Gastroesophageal sphincter (tissue), 4 donors: ENCODE measurements around the gene GEMIN7. TPM values are rescaled to one million over a fixed set of nuclear protein-coding genes. Genes with fewer than 3 reads are reported as not detected.

ENCODE experiments used
- ATAC-seq: fragments of 150-250 bp; one replicate; pipeline ENCODE4 v1.9.1; 2016; ENCODE audit warnings: mild to moderate bottlenecking, moderate library complexity
- H3K27ac ChIP-seq, 4 donors: fragments of 200-600 bp; sonication (generic) in 3 of 4; 1 replicate in 3 of 4; 2 replicates in 1 of 4; pipeline ENCODE4 v1.5.1; 2016 to 2019
- H3K27me3 ChIP-seq: fragments of 200-600 bp; sonication (generic); one replicate; pipeline ENCODE4 v1.5.1; 2019
- H3K36me3 ChIP-seq, 2 donors: fragments of 200-600 bp; sonication (generic); one replicate each; pipeline ENCODE4 v1.5.1; 2019; ENCODE audit warnings: control low read depth in 1 of 2
- H3K4me1 ChIP-seq, 3 donors: fragments of 200-600 bp; sonication (generic); 1 replicate in 2 of 3; 2 replicates in 1 of 3; pipeline ENCODE4 v1.5.1; 2016 to 2019; ENCODE audit warnings: control low read depth in 2 of 3
- H3K4me3 ChIP-seq, 2 donors: fragments of 200-600 bp; sonication (generic); one replicate each; pipeline ENCODE4 v1.5.1; 2019; ENCODE audit warnings: mild to moderate bottlenecking in 1 of 2, moderate library complexity in 1 of 2
- H3K9me3 ChIP-seq, 3 donors: fragments of 200-600 bp; sonication (generic); one replicate each; pipeline ENCODE4 v1.5.1; 2017 to 2019; ENCODE audit warnings: control low read depth in 2 of 3
- EP300 ChIP-seq: sonication (generic); formaldehyde crosslinking; IDR thresholded peaks from one replicate; pipeline ENCODE4 v1.6.1; 2017; ENCODE audit warnings: antibody characterized with exemption, mild to moderate bottlenecking
- POLR2A ChIP-seq, 2 donors: fragments of 450-650 bp; IDR thresholded peaks; one replicate each; pipeline ENCODE4 v1.6.1; 2017; ENCODE audit warnings: antibody characterized with exemption in 2 of 2, mild to moderate bottlenecking in 2 of 2, moderate library complexity in 1 of 2
- POLR2AphosphoS5 ChIP-seq: sonication (generic); formaldehyde crosslinking; IDR thresholded peaks from one replicate; pipeline ENCODE4 v1.6.1; 2017; ENCODE audit warnings: antibody characterized with exemption
- WGBS, 2 donors: methylation state at CpG; one replicate each; pipeline ENCODE4 v1.1.5; 2018; ENCODE audit warnings: low coverage in 1 of 2; 5-methylcytosine and 5-hydroxymethylcytosine counted together
- total RNA-seq, 4 donors: library from RNA; depleted of rRNA; stranded (reverse); fragments of >200 nt; gene quantifications; one replicate each; pipeline ENCODE4 v1.1.0, GENCODE V29; 2016
- TF ChIP-seq, protein P1 (sequence below), 4 experiments: fragments of 200-600 bp in 2 of 4; fragments of 450-650 bp in 2 of 4; sonication (generic) in 1 of 4; IDR thresholded peaks; one replicate each; pipeline ENCODE4 v1.5.1; 2017 to 2019; ENCODE audit warnings: antibody characterized with exemption in 4 of 4, mild to moderate bottlenecking in 2 of 4, moderate library complexity in 2 of 4

Gene GEMIN7
- total RNA-seq, 4 donors from 2014 or later: 6.4 to 17.6 (median 14.8) TPM

DNA sequence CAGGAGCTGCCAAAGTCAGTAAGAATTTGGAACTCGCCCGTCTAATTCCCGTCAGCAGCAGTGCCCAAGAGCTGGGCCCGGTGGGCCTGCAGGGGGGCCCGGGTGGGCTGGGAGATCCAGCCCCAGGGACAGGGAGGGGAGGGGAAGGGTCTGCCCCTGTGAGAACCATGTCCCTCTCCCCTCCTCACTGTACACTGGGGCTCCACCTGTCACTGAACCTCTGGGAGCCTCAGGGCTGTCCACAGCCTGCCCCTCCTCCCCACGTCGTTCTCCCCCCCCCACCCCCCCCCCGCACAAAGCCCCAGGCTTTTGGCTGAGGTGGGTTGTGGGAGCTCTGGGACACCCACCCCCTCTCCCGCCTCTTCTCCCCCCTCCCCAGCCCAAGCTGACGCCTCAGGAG lies 11.0 kb upstream of the GEMIN7 start:
- peaks cover 0 to 92% of the 10 kb centered on the region in 2 donors for H3K36me3 ChIP-seq
- WGBS, 2 donors: no CpG with 5 or more reads among the region's 10 CpGs

DNA sequence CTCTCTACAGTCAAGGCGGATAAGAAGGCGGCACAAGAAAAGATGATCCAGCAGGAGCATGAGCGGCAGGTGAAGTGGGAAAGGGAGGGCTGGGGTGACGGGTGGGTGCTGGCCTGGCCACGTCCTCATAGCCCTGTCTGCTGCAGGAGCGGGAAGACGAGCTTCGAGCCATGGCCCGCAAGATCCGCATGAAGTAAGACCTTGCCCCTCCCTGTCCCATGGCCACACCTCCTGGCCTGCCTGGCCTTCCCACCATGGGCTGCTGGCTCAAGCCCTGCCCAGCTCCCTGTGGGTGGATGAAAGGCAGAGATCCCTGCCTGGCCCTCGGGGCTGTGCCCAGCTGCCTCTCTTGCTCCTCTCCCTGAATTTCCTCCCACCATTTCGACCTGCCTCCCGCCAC lies 10.0 kb upstream of the GEMIN7 start:
- Histone ChIP-seq H3K27ac (no peak overlapping the region), H3K4me3 (no peak overlapping the region), H3K27me3 (no peaks in the 10 kb centered on the region), H3K4me1 (no peaks in the 10 kb centered on the region), H3K9me3 (no peaks in the 10 kb centered on the region), H3K36me3 (peaks cover 0 to 83% of the 10 kb centered on the region in 2 donors)
- TF ChIP-seq EP300: no peak
- TF ChIP-seq POLR2A (IDR thresholded peaks at IDR 0.05): no peak
- TF ChIP-seq, protein P1, sequence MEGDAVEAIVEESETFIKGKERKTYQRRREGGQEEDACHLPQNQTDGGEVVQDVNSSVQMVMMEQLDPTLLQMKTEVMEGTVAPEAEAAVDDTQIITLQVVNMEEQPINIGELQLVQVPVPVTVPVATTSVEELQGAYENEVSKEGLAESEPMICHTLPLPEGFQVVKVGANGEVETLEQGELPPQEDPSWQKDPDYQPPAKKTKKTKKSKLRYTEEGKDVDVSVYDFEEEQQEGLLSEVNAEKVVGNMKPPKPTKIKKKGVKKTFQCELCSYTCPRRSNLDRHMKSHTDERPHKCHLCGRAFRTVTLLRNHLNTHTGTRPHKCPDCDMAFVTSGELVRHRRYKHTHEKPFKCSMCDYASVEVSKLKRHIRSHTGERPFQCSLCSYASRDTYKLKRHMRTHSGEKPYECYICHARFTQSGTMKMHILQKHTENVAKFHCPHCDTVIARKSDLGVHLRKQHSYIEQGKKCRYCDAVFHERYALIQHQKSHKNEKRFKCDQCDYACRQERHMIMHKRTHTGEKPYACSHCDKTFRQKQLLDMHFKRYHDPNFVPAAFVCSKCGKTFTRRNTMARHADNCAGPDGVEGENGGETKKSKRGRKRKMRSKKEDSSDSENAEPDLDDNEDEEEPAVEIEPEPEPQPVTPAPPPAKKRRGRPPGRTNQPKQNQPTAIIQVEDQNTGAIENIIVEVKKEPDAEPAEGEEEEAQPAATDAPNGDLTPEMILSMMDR (IDR thresholded peaks at IDR 0.05): no peak
- TF ChIP-seq POLR2AphosphoS5: no peak
- no peak for ATAC-seq
- WGBS, 2 donors: 40 to 86% methylated on average over 1 to 7 of the region's 13 CpGs

More for the DNA sequence above, 11.0 kb upstream of the GEMIN7 start:
- no peaks in the 10 kb centered on the region for H3K4me1 ChIP-seq
- ATAC-seq: no peak
- H3K27me3 ChIP-seq: no peaks in the 10 kb centered on the region
- no peak overlapping the region for H3K27ac ChIP-seq
- TF ChIP-seq EP300 (no peak), POLR2A (IDR thresholded peaks at IDR 0.05) (no peak), POLR2AphosphoS5 (no peak)
- TF ChIP-seq, protein P1 (IDR thresholded peaks at IDR 0.05): no peak
- no peak overlapping the region for H3K4me3 ChIP-seq
- no peaks in the 10 kb centered on the region for H3K9me3 ChIP-seq

DNA sequence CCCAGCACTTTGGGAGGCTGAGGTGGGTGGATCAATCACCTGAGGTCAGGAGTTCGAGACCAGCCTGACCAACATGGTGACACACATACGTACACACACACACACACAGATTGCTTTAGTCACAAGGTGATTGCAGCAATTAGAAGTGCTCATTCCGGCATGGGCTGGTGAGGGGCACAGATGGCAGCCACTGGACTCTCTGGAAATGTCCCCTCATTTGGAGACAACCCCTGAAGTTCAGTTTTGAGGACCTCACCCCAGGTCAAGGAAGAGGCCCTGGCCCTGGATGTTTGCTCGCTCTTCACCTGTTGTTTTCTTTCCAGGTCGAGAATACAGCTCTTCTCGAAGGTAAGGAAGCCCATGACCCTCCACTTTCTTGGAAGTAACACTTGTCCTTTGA lies 8.8 kb upstream of the GEMIN7 start:
- Histone ChIP-seq H3K9me3 (no peaks in the 10 kb centered on the region), H3K27me3 (no peaks in the 10 kb centered on the region), H3K27ac (no peak overlapping the region), H3K4me1 (peaks cover 0 to 7% (median 0%) of the 10 kb centered on the region in 3 donors), H3K4me3 (no peak overlapping the region), H3K36me3 (peaks cover 0 to 71% of the 10 kb centered on the region in 2 donors)
- TF ChIP-seq, protein P1 (IDR thresholded peaks at IDR 0.05): no peak
- TF ChIP-seq EP300 (no peak), POLR2A (IDR thresholded peaks at IDR 0.05) (no peak), POLR2AphosphoS5 (no peak)
- 78% methylated on average over 4 of the region's 6 CpGs; no CpG with 5 or more reads in 1 of the 2 donors for WGBS, 2 donors
- no peak for ATAC-seq

DNA sequence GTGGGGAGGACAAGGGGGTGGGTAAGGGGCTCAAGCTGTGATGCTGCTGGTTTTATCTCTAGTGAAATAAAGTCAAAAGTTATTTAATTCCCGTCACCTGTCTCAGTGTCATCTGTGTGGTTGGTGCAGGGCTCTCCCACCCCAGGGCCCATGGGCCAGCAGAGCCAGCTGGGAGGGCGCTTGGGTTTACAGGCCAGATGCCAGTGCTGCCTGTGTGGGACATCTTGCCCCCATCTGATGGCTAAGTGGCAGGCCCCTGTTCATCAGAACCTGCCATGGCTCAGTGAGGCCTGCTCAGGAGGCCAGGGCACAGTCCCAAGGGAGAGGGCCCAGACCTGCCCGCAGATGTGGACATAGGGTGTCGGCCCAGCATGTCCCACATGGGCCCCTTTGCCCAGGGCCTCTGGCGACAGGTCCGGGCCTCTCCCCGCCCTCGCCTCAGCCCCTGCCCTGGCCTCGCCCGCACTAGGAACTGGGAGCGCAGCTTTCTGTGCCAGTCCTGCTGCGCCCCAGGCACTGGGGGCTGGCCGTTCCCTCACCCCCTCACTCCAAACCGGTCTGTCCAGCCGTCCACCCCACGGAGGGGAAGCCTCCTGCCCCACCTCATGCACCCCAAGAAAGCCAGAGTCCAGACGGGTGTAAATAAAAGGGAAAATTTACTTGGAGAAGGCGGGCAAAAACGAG lies 8.1 kb upstream of the GEMIN7 start:
- Histone ChIP-seq H3K36me3 (peaks cover 0 to 63% of the 10 kb centered on the region in 2 donors), H3K4me1 (peaks cover 0 to 15% (median 2%) of the 10 kb centered on the region in 3 donors), H3K27ac (no peak overlapping the region), H3K27me3 (no peaks in the 10 kb centered on the region), H3K9me3 (no peaks in the 10 kb centered on the region), H3K4me3 (no peak overlapping the region)
- no peak for ATAC-seq
- no peak for TF ChIP-seq EP300
- TF ChIP-seq, protein P1 (IDR thresholded peaks at IDR 0.05): no peak
- no peak for TF ChIP-seq POLR2AphosphoS5
- no peak for TF ChIP-seq POLR2A (IDR thresholded peaks at IDR 0.05)
- WGBS, 2 donors: 17 to 80% methylated on average over 1 of the region's 19 CpGs

DNA sequence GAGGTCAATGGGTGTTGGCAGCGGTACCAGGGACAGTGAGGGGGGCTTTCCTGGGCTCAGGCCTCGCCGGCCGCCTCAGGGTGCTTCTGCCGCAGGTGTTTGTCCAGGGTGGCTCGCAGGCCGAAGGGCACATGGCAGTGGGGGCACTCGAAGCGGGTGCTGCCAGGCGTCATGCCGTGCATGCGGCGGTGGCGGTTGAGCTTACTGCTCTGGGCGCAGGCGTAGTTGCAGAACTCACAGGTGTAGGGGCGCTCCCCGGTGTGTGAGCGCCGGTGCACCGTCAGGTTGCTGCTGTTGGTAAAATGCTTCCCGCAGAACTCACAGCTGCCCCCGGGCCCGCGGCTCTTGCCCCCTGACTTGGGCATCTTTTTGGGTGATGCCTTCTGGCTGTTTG lies 7.5 kb upstream of the GEMIN7 start:
- Histone ChIP-seq H3K9me3 (no peaks in the 10 kb centered on the region), H3K4me3 (no peak overlapping the region), H3K36me3 (peaks cover 0 to 58% of the 10 kb centered on the region in 2 donors), H3K4me1 (peaks cover 0 to 20% (median 4%) of the 10 kb centered on the region in 3 donors), H3K27me3 (no peaks in the 10 kb centered on the region), H3K27ac (no peak overlapping the region)
- WGBS, 2 donors: 78% methylated on average over 3 of the region's 25 CpGs; no CpG with 5 or more reads in 1 of the 2 donors
- ATAC-seq: no peak
- TF ChIP-seq POLR2A (IDR thresholded peaks at IDR 0.05) (no peak), POLR2AphosphoS5 (no peak), EP300 (no peak)
- TF ChIP-seq, protein P1 (IDR thresholded peaks at IDR 0.05): no peak
